ENCODE results near the gene MAP2K7. TPM values are rescaled to one million over a fixed set of nuclear protein-coding genes. Genes with fewer than 3 reads are reported as not detected.
A peak's percentile ranks its signal among the peaks of the same experiment; 100 is the strongest.

Gene MAP2K7
- total RNA-seq, 1 donor from 2014 or later, result 24.2 TPM

GRCh38 chr19:7926021-7926726 is 22.5 kb downstream of the MAP2K7 start, which contains the start of gene CTXN1:
Gene CTXN1, minus strand, starts transcription at chr19:7926135. Its CDS starts 597 bp downstream, at chr19:7925538.
- H3K4me3 ChIP-seq, result peak within 1 kb of the TSS; percentile 65
- H3K9me3 ChIP-seq (replicated peaks), result no peaks in the 10 kb centered on the region
- H3K27ac ChIP-seq (replicated peaks), result no peak within 1 kb of the TSS
- no peaks in the 10 kb centered on the region for H3K27me3 ChIP-seq (ENCODE audit: low read depth)
- DNase-seq, result peak; percentile 71
- peaks cover 24% of the 10 kb centered on the region for H3K36me3 ChIP-seq
- intact Hi-C loops (cut with micrococcal nuclease), result no loop called here
- peaks cover 65% of the 10 kb centered on the region for H3K4me1 ChIP-seq
- no peak for TF ChIP-seq CTCF (IDR thresholded peaks at IDR 0.05; ENCODE audit: borderline replicate concordance)

- Histone ChIP-seq H3K27me3 (ENCODE audit: low read depth) (no peaks in the 10 kb centered on the region), H3K36me3 (peaks cover 28% of the 10 kb centered on the region), H3K9me3 (replicated peaks) (no peaks in the 10 kb centered on the region), H3K4me1 (peaks cover 57% of the 10 kb centered on the region), H3K4me3 (peak overlapping the region; percentile 65), H3K27ac (replicated peaks) (no peak overlapping the region)
- no peak for TF ChIP-seq CTCF (IDR thresholded peaks at IDR 0.05; ENCODE audit: borderline replicate concordance)
- DNase-seq, result no peak
- intact Hi-C loops (cut with micrococcal nuclease), result no loop called here
Measured at GRCh38 chr19:7926727-7927604, 23.3 kb downstream of the MAP2K7 start.

GRCh38 chr19:7927605-7928333 is 24.1 kb downstream of the MAP2K7 start:
- TF ChIP-seq CTCF (IDR thresholded peaks at IDR 0.05; ENCODE audit: borderline replicate concordance), result no peak
- no peak for DNase-seq
- no peaks in the 10 kb centered on the region for H3K27me3 ChIP-seq (ENCODE audit: low read depth)
- no peak overlapping the region for H3K4me3 ChIP-seq
- peak overlapping the region; percentile 70 for H3K27ac ChIP-seq (replicated peaks)
- H3K9me3 ChIP-seq (replicated peaks), result no peaks in the 10 kb centered on the region
- H3K36me3 ChIP-seq, result peaks cover 29% of the 10 kb centered on the region
- intact Hi-C loops (cut with micrococcal nuclease), result no loop called here
- H3K4me1 ChIP-seq, result peaks cover 50% of the 10 kb centered on the region

GRCh38 chr19:7928334-7928706 is 24.6 kb downstream of the MAP2K7 start:
- Histone ChIP-seq H3K4me3 (no peak overlapping the region), H3K9me3 (replicated peaks) (no peaks in the 10 kb centered on the region), H3K27ac (replicated peaks) (peak overlapping the region; percentile 70), H3K27me3 (ENCODE audit: low read depth) (no peaks in the 10 kb centered on the region), H3K36me3 (peaks cover 31% of the 10 kb centered on the region), H3K4me1 (peaks cover 50% of the 10 kb centered on the region)
- TF ChIP-seq CTCF (IDR thresholded peaks at IDR 0.05; ENCODE audit: borderline replicate concordance), result no peak
- no peak for DNase-seq
- intact Hi-C loops (cut with micrococcal nuclease), result no loop called here
